Keratinocyte (primary cell): ENCODE measurements around the gene COL6A1. TPM values are rescaled to one million over a fixed set of nuclear protein-coding genes. Genes with fewer than 3 reads are reported as not detected.
A peak's percentile ranks its signal among the peaks of the same experiment; 100 is the strongest.

Experiments used
- DNase-seq: peaks from one replicate; pipeline ENCODE4 v3.0.0-alpha.2; 2011; ENCODE audit warnings: low read depth, missing footprints, low spot score
- FAIRE-seq: peaks from 2 replicates; lab custom pipeline; 2011; peaks lifted over from hg19 to GRCh38; lab: Jason Lieb, UNC
- H2AFZ ChIP-seq: 2 replicates; pipeline ENCODE4 v1.6.0; 2012; ENCODE audit warnings: low read length, control low read depth, inconsistent platforms; ENCODE audit not compliant: control insufficient read depth
- H3K27ac ChIP-seq: 2 replicates; pipeline ENCODE4 v1.5.1; 2011; ENCODE audit warnings: low read length; ENCODE audit not compliant: control insufficient read depth, insufficient read depth
- H3K27me3 ChIP-seq: 3 replicates; pipeline ENCODE4 v1.6.0; 2011; ENCODE audit warnings: low read length; ENCODE audit not compliant: control insufficient read depth, insufficient read depth; ENCODE audit errors: extremely low read depth
- H3K36me3 ChIP-seq, 2 experiments: 2 replicates in 1 of 2; 3 replicates in 1 of 2; pipeline ENCODE4 v1.5.1; 2011; ENCODE audit warnings: low read length in 2 of 2, mild to moderate bottlenecking in 1 of 2; ENCODE audit not compliant: control insufficient read depth in 2 of 2, insufficient read depth in 2 of 2; ENCODE audit errors: extremely low read depth in 1 of 2
- H3K4me1 ChIP-seq: 3 replicates; pipeline ENCODE4 v1.5.1; 2011; ENCODE audit warnings: low read length; ENCODE audit not compliant: control insufficient read depth, insufficient read depth; ENCODE audit errors: extremely low read depth
- H3K4me2 ChIP-seq: 3 replicates; pipeline ENCODE4 v1.6.0; 2011; ENCODE audit warnings: low read depth, low read length; ENCODE audit not compliant: control insufficient read depth, insufficient read depth; ENCODE audit errors: extremely low read depth
- H3K4me3 ChIP-seq, 3 experiments: fragments of 200-600 bp in 1 of 3; sonication (generic) in 1 of 3; 2 replicates in 2 of 3; 3 replicates in 1 of 3; pipeline ENCODE4 v1.5.1; 2011 to 2016; ENCODE audit warnings: low read length in 3 of 3, mild to moderate bottlenecking in 3 of 3, control low read depth in 2 of 3, inconsistent platforms in 1 of 3, low read depth in 1 of 3, mixed read lengths in 1 of 3, mixed run types in 1 of 3, moderate library complexity in 1 of 3; ENCODE audit not compliant: control insufficient read depth in 2 of 3, insufficient read depth in 2 of 3; ENCODE audit errors: extremely low read depth in 1 of 3
- H3K79me2 ChIP-seq: 2 replicates; pipeline ENCODE4 v1.6.0; 2012; ENCODE audit warnings: low read length; ENCODE audit not compliant: control insufficient read depth, insufficient read depth
- H3K9ac ChIP-seq: 3 replicates; pipeline ENCODE4 v1.6.0; 2011; ENCODE audit warnings: low read length; ENCODE audit not compliant: control insufficient read depth, insufficient read depth; ENCODE audit errors: extremely low read depth
- H3K9me1 ChIP-seq: 3 replicates; pipeline ENCODE4 v1.6.0; 2011; ENCODE audit warnings: low read length; ENCODE audit not compliant: control insufficient read depth, insufficient read depth; ENCODE audit errors: extremely low read depth
- H3K9me3 ChIP-seq: 2 replicates; pipeline ENCODE4 v1.5.1; 2012; ENCODE audit warnings: low read depth, low read length; ENCODE audit not compliant: control insufficient read depth
- H4K20me1 ChIP-seq: 3 replicates; pipeline ENCODE4 v1.6.0; 2011; ENCODE audit warnings: low read length; ENCODE audit not compliant: control insufficient read depth, insufficient read depth; ENCODE audit errors: extremely low read depth
- CTCF ChIP-seq, 3 experiments: IDR thresholded peaks in 1 of 3; conservative IDR thresholded peaks in 1 of 3; optimal IDR thresholded peaks in 1 of 3; 2 replicates in 2 of 3; 3 replicates in 1 of 3; pipeline versions ENCODE3 to v1.5.1; 2011; ENCODE audit warnings: low read length in 3 of 3, mild to moderate bottlenecking in 3 of 3, moderate library complexity in 2 of 3, control low read depth in 1 of 3, inconsistent platforms in 1 of 3; ENCODE audit not compliant: insufficient read depth in 2 of 3; ENCODE audit errors: extremely low read depth in 1 of 3
- EZH2 ChIP-seq: IDR thresholded peaks from one replicate; pipeline ENCODE4 v1.6.1; 2012; ENCODE audit warnings: inconsistent platforms, mild to moderate bottlenecking, low read length, moderate library complexity
- dilution Hi-C: fragments of 300-500 bp; cut with MboI; formaldehyde crosslinking; loops from one replicate; pipeline ENCODE4 v1.7.0; 2020; ENCODE audit warnings: low sequenced_read_pairs; ENCODE audit not compliant: extremely low pct_ligation_motif_present
- polyA plus RNA-seq, 5 experiments: library from polyadenylated mRNA; depleted of rRNA in 3 of 5; stranded (reverse) in 3 of 5; stranded (forward) in 1 of 5; unstranded in 1 of 5; fragments of >200 nt; gene quantifications; 1 replicate in 1 of 5; 2 replicates in 3 of 5; 3 replicates in 1 of 5; pipeline versions ENCODE4 v1.2.1 to v1.2.3, GENCODE V29; 2011 to 2012; ENCODE audit warnings: missing spikeins in 2 of 5, low read depth in 1 of 5, low replicate concordance in 1 of 5

COL6A1 gene
- polyA plus RNA-seq, 1 donor (not counting 4 experiments of a cell fraction or from before 2014, with no cell fraction given) = 2.5 TPM

GRCh38 chr21:46048926-46049889, 67.6 kb downstream of the COL6A1 start:
- Histone ChIP-seq H3K36me3 (no peaks in the 10 kb centered on the region), H3K9me1 (no peaks in the 10 kb centered on the region), H3K27ac (no peak overlapping the region), H3K9ac (no peak overlapping the region), H3K79me2 (no peaks in the 10 kb centered on the region), H2AFZ (peak overlapping the region; percentile 56), H4K20me1 (no peaks in the 10 kb centered on the region), H3K9me3 (no peaks in the 10 kb centered on the region), H3K27me3 (no peaks in the 10 kb centered on the region), H3K4me3 (no peak overlapping the region), H3K4me2 (peak overlapping the region; percentile 39), H3K4me1 (peaks cover 4% of the 10 kb centered on the region)
- DNase-seq (peak; percentile 19), FAIRE-seq (peak; percentile 26)
- dilution Hi-C loops = no loop called here
- TF ChIP-seq EZH2 (no peak), CTCF (optimal IDR thresholded peaks at IDR 0.05 in 1 of 3, IDR thresholded peaks at IDR 0.05 in 1 of 3, conservative IDR thresholded peaks at IDR 0.05 in 1 of 3; ENCODE audit: extremely low read depth in 1 of 3, insufficient read depth in 2 of 3, low read length in 3 of 3) (no peak)

GRCh38 chr21:46049890-46050667, 68.5 kb downstream of the COL6A1 start:
- Histone ChIP-seq H3K4me1 (peaks cover 4% of the 10 kb centered on the region), H3K9ac (no peak overlapping the region), H3K79me2 (no peaks in the 10 kb centered on the region), H2AFZ (peak overlapping the region; percentile 56), H3K4me2 (no peak overlapping the region), H3K36me3 (no peaks in the 10 kb centered on the region), H3K27me3 (no peaks in the 10 kb centered on the region), H3K9me1 (no peaks in the 10 kb centered on the region), H4K20me1 (no peaks in the 10 kb centered on the region), H3K4me3 (no peak overlapping the region), H3K9me3 (no peaks in the 10 kb centered on the region), H3K27ac (no peak overlapping the region)
- dilution Hi-C loops = no loop called here
- DNase-seq (no peak), FAIRE-seq (no peak)
- TF ChIP-seq EZH2 = no peak
- TF ChIP-seq CTCF (optimal IDR thresholded peaks at IDR 0.05 in 1 of 3, IDR thresholded peaks at IDR 0.05 in 1 of 3, conservative IDR thresholded peaks at IDR 0.05 in 1 of 3; ENCODE audit: extremely low read depth in 1 of 3, insufficient read depth in 2 of 3, low read length in 3 of 3) = no peak
